ENCODE results near the gene PKIB.
A peak's percentile ranks its signal among the peaks of the same experiment; 100 is the strongest.
"Not testable (repeated sequence)": the region's sequence is repeated elsewhere in the genome, so short reads cannot be mapped to it uniquely, and the experiment has no call there.

PKIB gene

GRCh38 chr6:122609881-122610689 is at the start of gene PKIB:
Gene PKIB, plus strand, starts transcription at chr6:122610405. Its CDS starts 107,390 bp downstream, at chr6:122717795.
- Histone ChIP-seq H3K4me3 (peak within 1 kb of the TSS; percentile 31 to 59 (median 42)), H3K27ac (peak within 1 kb of the TSS in 8 of 21 experiments; percentile 1 to 57 (median 32))

GRCh38 chr6:122563364-122564052 is 46.7 kb upstream of the PKIB start:
- Histone ChIP-seq H3K27ac (no peak overlapping the region), H3K4me3 (no peak overlapping the region)

- no peak overlapping the region for H3K27ac ChIP-seq
- no peak overlapping the region for H3K4me3 ChIP-seq
Observed at GRCh38 chr6:122564230-122564629, 46.0 kb upstream of the PKIB start.

- Histone ChIP-seq H3K27ac (no peak overlapping the region), H3K4me3 (no peak overlapping the region)
Observed at GRCh38 chr6:122565708-122566107, 44.5 kb upstream of the PKIB start.

- H3K4me3 ChIP-seq = no peak overlapping the region
- H3K27ac ChIP-seq = no peak overlapping the region
Observed at GRCh38 chr6:122567034-122567433, 43.2 kb upstream of the PKIB start.

- no peak overlapping the region for H3K27ac ChIP-seq
Observed at GRCh38 chr6:122568350-122568749, 41.9 kb upstream of the PKIB start.

GRCh38 chr6:122568797-122569221 is 41.4 kb upstream of the PKIB start:
- Histone ChIP-seq H3K4me3 (no peak overlapping the region), H3K27ac (no peak overlapping the region)

More at GRCh38 chr6:122568350-122568749, 41.9 kb upstream of the PKIB start:
- no peak overlapping the region for H3K4me3 ChIP-seq

GRCh38 chr6:122569230-122569771 is 40.9 kb upstream of the PKIB start:
- no peak overlapping the region for H3K4me3 ChIP-seq
- H3K27ac ChIP-seq = no peak overlapping the region

- Histone ChIP-seq H3K4me3 (no peak overlapping the region), H3K27ac (no peak overlapping the region)
Observed at GRCh38 chr6:122571888-122572287, 38.3 kb upstream of the PKIB start.

GRCh38 chr6:122576888-122577287 is 33.3 kb upstream of the PKIB start:
- Histone ChIP-seq H3K27ac (no peak overlapping the region), H3K4me3 (no peak overlapping the region)

GRCh38 chr6:122578961-122579360 is 31.2 kb upstream of the PKIB start:
- no peak overlapping the region for H3K27ac ChIP-seq
- no peak overlapping the region for H3K4me3 ChIP-seq

- H3K4me3 ChIP-seq = no peak overlapping the region
- no peak overlapping the region for H3K27ac ChIP-seq
Observed at GRCh38 chr6:122580737-122581136, 29.5 kb upstream of the PKIB start.

GRCh38 chr6:122589115-122589514 is 21.1 kb upstream of the PKIB start:
- H3K27ac ChIP-seq = no peak overlapping the region
- H3K4me3 ChIP-seq = no peak overlapping the region

- H3K27ac ChIP-seq, H3K4me3 ChIP-seq: not testable (repeated sequence)
Observed at GRCh38 chr6:122598295-122598694, 11.9 kb upstream of the PKIB start.

GRCh38 chr6:122604676-122605075 is 5.5 kb upstream of the PKIB start:
- H3K27ac ChIP-seq = no peak overlapping the region

GRCh38 chr6:122610690-122611455 is 668 bp downstream of the PKIB start:
- Histone ChIP-seq H3K27ac (peak overlapping the region in 7 of 21 experiments; percentile 1 to 57 (median 22)), H3K4me3 (peak overlapping the region; percentile 31 to 59 (median 42))

More at GRCh38 chr6:122604676-122605075, 5.5 kb upstream of the PKIB start:
- no peak overlapping the region for H3K4me3 ChIP-seq

- no peak overlapping the region for H3K27ac ChIP-seq
- no peak overlapping the region for H3K4me3 ChIP-seq
Observed at GRCh38 chr6:122612838-122613237, 2.6 kb downstream of the PKIB start.

- H3K4me3 ChIP-seq = no peak overlapping the region
- H3K27ac ChIP-seq = no peak overlapping the region
Observed at GRCh38 chr6:122614303-122614702, 4.1 kb downstream of the PKIB start.

- no peak overlapping the region for H3K27ac ChIP-seq
- H3K4me3 ChIP-seq = no peak overlapping the region
Observed at GRCh38 chr6:122615409-122615808, 5.2 kb downstream of the PKIB start.

- no peak overlapping the region for H3K4me3 ChIP-seq
- H3K27ac ChIP-seq = no peak overlapping the region
Observed at GRCh38 chr6:122616877-122617276, 6.7 kb downstream of the PKIB start.

All from skin epidermis (tissue), 12 donors.